ENCODE measurements around the gene MRPS24.

The MRPS24 gene

DNA sequence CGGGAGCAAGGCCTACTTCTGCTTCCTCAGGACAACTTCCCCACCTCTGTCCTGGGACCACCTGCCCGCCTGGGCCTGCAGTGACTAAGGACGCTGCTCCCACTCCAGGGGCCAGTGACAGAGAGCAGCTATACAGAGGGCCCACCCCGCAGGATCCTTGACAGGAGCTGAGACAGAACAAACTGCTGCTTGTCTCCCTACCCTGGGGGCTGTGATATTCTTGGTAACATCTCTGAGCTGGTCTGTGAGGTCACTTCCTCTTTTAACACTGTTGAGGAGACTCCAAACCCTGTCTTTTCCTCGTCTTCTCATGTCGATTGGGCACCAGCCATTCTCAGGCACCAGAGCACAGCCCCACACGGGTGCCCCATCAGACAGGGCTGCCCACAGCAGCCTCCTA is 6.9 kb upstream of the MRPS24 start:
- TF ChIP-seq, protein P1, sequence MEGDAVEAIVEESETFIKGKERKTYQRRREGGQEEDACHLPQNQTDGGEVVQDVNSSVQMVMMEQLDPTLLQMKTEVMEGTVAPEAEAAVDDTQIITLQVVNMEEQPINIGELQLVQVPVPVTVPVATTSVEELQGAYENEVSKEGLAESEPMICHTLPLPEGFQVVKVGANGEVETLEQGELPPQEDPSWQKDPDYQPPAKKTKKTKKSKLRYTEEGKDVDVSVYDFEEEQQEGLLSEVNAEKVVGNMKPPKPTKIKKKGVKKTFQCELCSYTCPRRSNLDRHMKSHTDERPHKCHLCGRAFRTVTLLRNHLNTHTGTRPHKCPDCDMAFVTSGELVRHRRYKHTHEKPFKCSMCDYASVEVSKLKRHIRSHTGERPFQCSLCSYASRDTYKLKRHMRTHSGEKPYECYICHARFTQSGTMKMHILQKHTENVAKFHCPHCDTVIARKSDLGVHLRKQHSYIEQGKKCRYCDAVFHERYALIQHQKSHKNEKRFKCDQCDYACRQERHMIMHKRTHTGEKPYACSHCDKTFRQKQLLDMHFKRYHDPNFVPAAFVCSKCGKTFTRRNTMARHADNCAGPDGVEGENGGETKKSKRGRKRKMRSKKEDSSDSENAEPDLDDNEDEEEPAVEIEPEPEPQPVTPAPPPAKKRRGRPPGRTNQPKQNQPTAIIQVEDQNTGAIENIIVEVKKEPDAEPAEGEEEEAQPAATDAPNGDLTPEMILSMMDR (IDR thresholded peaks at IDR 0.05; ENCODE audit: low read depth, low read length), result no peak
- TF ChIP-seq POLR2A (IDR thresholded peaks at IDR 0.05; ENCODE audit: extremely low read depth, insufficient read length) (no peak), MYC (IDR thresholded peaks at IDR 0.05; ENCODE audit: low read depth, low read length) (no peak)
- TF ChIP-seq, protein P2, sequence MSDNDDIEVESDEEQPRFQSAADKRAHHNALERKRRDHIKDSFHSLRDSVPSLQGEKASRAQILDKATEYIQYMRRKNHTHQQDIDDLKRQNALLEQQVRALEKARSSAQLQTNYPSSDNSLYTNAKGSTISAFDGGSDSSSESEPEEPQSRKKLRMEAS (IDR thresholded peaks at IDR 0.05; ENCODE audit: low read depth, low read length), result no peak
- peak; percentile 83 for DNase-seq (ENCODE audit: low read depth)
- H3K4me3 ChIP-seq (ENCODE audit: low read depth, low read length), result no peak overlapping the region

DNA sequence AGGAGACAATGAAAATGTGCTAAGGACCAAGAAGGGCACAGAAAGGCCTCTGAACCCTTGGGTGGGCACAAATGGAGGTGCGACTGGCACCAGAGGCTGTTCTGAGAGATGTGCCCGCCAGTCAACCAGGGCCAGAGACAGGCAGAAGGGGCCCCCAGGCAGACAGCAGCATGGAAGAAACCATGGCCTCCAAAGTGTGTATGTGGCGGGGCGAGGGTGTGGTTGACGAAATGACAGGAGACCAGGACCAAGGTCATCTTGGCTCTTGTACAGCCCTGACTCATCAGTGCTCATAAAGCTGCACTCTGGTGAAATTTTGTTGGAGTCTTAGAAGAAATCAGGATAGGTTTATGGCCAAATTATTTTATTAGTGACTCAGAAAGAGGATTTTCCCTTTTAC is 4.0 kb upstream of the MRPS24 start:
- no peak for TF ChIP-seq MYC (IDR thresholded peaks at IDR 0.05; ENCODE audit: low read depth, low read length)
- no peak for TF ChIP-seq POLR2A (IDR thresholded peaks at IDR 0.05; ENCODE audit: extremely low read depth, insufficient read length)
- TF ChIP-seq, protein P2 (IDR thresholded peaks at IDR 0.05; ENCODE audit: low read depth, low read length), result no peak
- TF ChIP-seq, protein P1 (IDR thresholded peaks at IDR 0.05; ENCODE audit: low read depth, low read length), result no peak
- no peak overlapping the region for H3K4me3 ChIP-seq (ENCODE audit: low read depth, low read length)
- DNase-seq (ENCODE audit: low read depth), result no peak

DNA sequence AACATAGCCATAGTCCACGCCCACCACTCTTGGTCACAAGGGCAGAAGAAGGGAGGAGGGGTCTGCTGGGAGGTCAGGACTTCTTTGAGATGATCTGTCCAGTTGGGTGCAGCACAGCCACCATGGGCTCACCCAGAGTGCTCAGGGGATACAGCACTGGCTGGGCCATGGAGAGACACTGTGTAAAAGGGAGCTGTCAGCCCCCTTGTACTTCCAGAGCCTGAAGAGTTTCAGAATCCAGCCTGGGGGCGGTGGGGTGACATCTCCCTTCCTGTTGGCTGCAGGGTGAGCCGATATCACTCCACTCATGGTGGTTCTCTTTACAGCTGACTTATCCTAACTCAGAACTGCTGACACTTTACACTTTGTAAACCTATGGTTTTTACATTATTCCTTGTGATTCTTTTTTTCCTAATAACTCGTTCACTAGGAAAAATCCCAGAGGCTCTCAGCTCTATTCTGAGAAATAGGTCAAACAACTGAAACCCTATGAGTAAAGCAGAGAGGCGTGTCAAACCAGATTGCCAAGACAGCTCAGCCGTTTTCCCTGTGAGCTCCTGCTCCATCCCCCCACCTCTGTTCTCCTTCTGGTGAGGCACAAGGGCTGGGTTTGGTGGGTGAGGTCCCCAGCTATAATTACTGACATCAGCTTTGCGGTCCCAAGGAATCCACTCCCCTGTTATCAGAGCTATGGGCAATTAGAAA is 3.2 kb upstream of the MRPS24 start:
- DNase-seq (ENCODE audit: low read depth), result no peak
- H3K4me3 ChIP-seq (ENCODE audit: low read depth, low read length), result no peak overlapping the region
- TF ChIP-seq, protein P2 (IDR thresholded peaks at IDR 0.05; ENCODE audit: low read depth, low read length), result no peak
- no peak for TF ChIP-seq MYC (IDR thresholded peaks at IDR 0.05; ENCODE audit: low read depth, low read length)
- TF ChIP-seq, protein P1 (IDR thresholded peaks at IDR 0.05; ENCODE audit: low read depth, low read length), result no peak
- TF ChIP-seq POLR2A (IDR thresholded peaks at IDR 0.05; ENCODE audit: extremely low read depth, insufficient read length), result no peak

DNA sequence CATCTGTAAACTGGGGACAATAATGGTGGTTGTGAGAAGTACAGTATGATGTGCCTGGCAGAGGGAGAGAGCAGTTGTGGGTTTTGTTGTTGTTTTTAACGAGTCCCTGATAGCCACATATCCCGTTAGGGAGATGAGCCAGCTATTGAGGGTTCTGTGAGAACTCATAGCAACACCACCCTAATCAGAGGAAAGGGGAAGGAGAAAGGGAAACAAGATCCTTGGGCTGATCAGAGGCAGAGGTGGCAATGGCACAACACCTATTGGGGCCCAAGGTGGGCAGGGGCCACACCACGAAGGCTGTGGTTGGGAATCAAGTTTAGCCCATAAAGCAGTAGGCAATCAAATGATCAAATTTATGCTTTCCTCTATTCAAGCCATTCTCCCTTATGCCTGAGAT is 1.7 kb upstream of the MRPS24 start:
- DNase-seq (ENCODE audit: low read depth), result no peak
- TF ChIP-seq, protein P1 (IDR thresholded peaks at IDR 0.05; ENCODE audit: low read depth, low read length), result no peak
- no peak overlapping the region for H3K4me3 ChIP-seq (ENCODE audit: low read depth, low read length)

DNA sequence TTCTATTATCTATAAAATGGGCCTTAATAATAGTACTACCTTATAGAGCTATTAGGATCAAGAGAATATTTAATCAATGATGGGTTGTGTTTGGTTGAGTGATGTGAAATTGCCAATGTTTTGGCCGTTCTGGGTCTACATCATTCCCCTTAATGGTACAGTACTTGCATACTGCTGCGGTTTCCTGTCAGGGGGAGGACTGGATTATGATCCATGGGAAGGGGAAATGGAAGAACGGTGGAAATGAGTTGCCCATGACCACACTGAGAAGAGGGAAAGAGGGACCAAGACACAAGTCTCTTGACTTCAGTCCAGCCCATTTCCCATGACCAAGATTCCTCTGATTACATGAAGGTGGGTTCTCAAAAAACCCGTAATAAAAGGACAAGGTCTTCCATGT is 999 bp upstream of the MRPS24 start:
- peak; percentile 45 for DNase-seq (ENCODE audit: low read depth)
- TF ChIP-seq, protein P2 (IDR thresholded peaks at IDR 0.05; ENCODE audit: low read depth, low read length), result no peak
- TF ChIP-seq, protein P1 (IDR thresholded peaks at IDR 0.05; ENCODE audit: low read depth, low read length), result no peak
- TF ChIP-seq POLR2A (IDR thresholded peaks at IDR 0.05; ENCODE audit: extremely low read depth, insufficient read length) (no peak), MYC (IDR thresholded peaks at IDR 0.05; ENCODE audit: low read depth, low read length) (no peak)
- H3K4me3 ChIP-seq (ENCODE audit: low read depth, low read length), result peak overlapping the region; percentile 75

DNA sequence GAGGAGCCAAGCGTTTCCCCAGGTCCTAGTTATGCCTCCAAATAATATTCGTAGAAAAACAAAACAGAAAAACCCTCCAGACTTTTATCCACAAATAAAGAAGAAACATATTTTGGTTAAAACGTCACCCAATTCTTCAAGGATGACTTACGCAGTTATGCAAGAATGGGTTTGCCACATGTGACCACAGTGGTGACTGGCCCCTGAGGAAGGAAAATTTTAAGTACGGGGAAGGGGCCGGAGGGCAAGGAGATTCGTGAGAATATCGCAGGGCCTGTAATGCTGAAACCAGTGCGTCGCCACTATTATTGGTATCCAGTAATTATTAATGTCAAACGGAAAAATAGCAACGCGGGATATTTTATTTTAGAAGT is 537 bp upstream of the MRPS24 start:
- TF ChIP-seq POLR2A (IDR thresholded peaks at IDR 0.05; ENCODE audit: extremely low read depth, insufficient read length) (no peak), MYC (IDR thresholded peaks at IDR 0.05; ENCODE audit: low read depth, low read length) (0 out of 2 replicates have a peak, but pooled peaks have one; percentile 10)
- TF ChIP-seq, protein P2 (IDR thresholded peaks at IDR 0.05; ENCODE audit: low read depth, low read length), result peak; percentile 79; the same call in 1 of the 2 replicates
- TF ChIP-seq, protein P1 (IDR thresholded peaks at IDR 0.05; ENCODE audit: low read depth, low read length), result no peak
- DNase-seq (ENCODE audit: low read depth), result peak; percentile 90
- H3K4me3 ChIP-seq (ENCODE audit: low read depth, low read length), result peak overlapping the region; percentile 75
